Mesenchymal stem cell (in vitro differentiated cells and primary cell): Measurements from ENCODE around the gene TBC1D14.

Source experiments
- DNase-seq: peaks from one replicate; pipeline ENCODE4 v3.0.0-alpha.2; 2013
- H2AFZ ChIP-seq: one replicate; pipeline ENCODE4 v1.6.1; 2013; ENCODE audit warnings: low read depth, mild to moderate bottlenecking, control low read depth, inconsistent platforms, low read length, moderate library complexity
- H2AK5ac ChIP-seq: 2 replicates; pipeline ENCODE4 v1.6.1; 2013; ENCODE audit warnings: low read length, moderate library complexity, mild to moderate bottlenecking, inconsistent platforms; ENCODE audit not compliant: severe bottlenecking
- H2BK120ac ChIP-seq: one replicate; pipeline ENCODE4 v1.6.1; 2013; ENCODE audit warnings: low read depth, mild to moderate bottlenecking, inconsistent platforms, low read length, moderate library complexity
- H2BK12ac ChIP-seq, 2 experiments: one replicate each; pipeline ENCODE4 v1.6.1; 2013; ENCODE audit warnings: inconsistent platforms in 2 of 2, low read length in 2 of 2, mild to moderate bottlenecking in 2 of 2, moderate library complexity in 2 of 2, control low read depth in 1 of 2
- H2BK15ac ChIP-seq: one replicate; pipeline ENCODE4 v1.6.1; 2013; ENCODE audit warnings: mild to moderate bottlenecking, low read depth, inconsistent platforms; ENCODE audit not compliant: poor library complexity, severe bottlenecking
- H2BK5ac ChIP-seq: 2 replicates; pipeline ENCODE4 v1.6.1; 2013; ENCODE audit warnings: low read depth, mild to moderate bottlenecking, low read length, control low read depth, inconsistent platforms; ENCODE audit not compliant: poor library complexity, severe bottlenecking
- H3K14ac ChIP-seq, 2 experiments: one replicate each; pipeline ENCODE4 v1.6.1; 2013; ENCODE audit warnings: inconsistent platforms in 2 of 2, low read length in 2 of 2, control low read depth in 1 of 2, mild to moderate bottlenecking in 1 of 2, moderate library complexity in 1 of 2
- H3K18ac ChIP-seq, 2 experiments: one replicate each; pipeline ENCODE4 v1.6.1; 2013; ENCODE audit warnings: inconsistent platforms in 2 of 2, low read length in 2 of 2, control low read depth in 1 of 2, low read depth in 1 of 2, mild to moderate bottlenecking in 1 of 2
- H3K23ac ChIP-seq, 2 experiments: one replicate each; pipeline ENCODE4 v1.6.1; 2013; ENCODE audit warnings: inconsistent platforms in 2 of 2, low read length in 2 of 2, mild to moderate bottlenecking in 2 of 2, moderate library complexity in 2 of 2, control low read depth in 1 of 2
- H3K27ac ChIP-seq: 2 replicates; pipeline ENCODE4 v1.5.1; 2013; ENCODE audit warnings: mild to moderate bottlenecking, moderate library complexity, low read length, control low read depth, inconsistent platforms; ENCODE audit not compliant: poor library complexity, severe bottlenecking
- H3K27me3 ChIP-seq, 2 experiments: 2 replicates each; pipeline versions ENCODE4 v1.6.1 to v1.7.0; 2013; ENCODE audit warnings: low read length in 2 of 2, mild to moderate bottlenecking in 2 of 2, moderate library complexity in 2 of 2, control low read depth in 1 of 2, inconsistent platforms in 1 of 2; ENCODE audit not compliant: control insufficient read depth in 1 of 2, insufficient read depth in 1 of 2
- H3K36me3 ChIP-seq, 2 experiments: 2 replicates each; pipeline versions ENCODE4 v1.6.1 to v1.7.0; 2013; ENCODE audit warnings: low read length in 2 of 2, control low read depth in 1 of 2, inconsistent platforms in 1 of 2, low read depth in 1 of 2, mild to moderate bottlenecking in 1 of 2; ENCODE audit not compliant: insufficient read depth in 2 of 2, control insufficient read depth in 1 of 2
- H3K4ac ChIP-seq, 2 experiments: one replicate each; pipeline ENCODE4 v1.6.1; 2013; ENCODE audit warnings: inconsistent platforms in 2 of 2, low read length in 2 of 2, mild to moderate bottlenecking in 2 of 2, moderate library complexity in 2 of 2, control low read depth in 1 of 2, low read depth in 1 of 2
- H3K4me1 ChIP-seq: 2 replicates; pipeline ENCODE4 v1.6.1; 2013; ENCODE audit warnings: low read depth, low read length, control low read depth; ENCODE audit not compliant: control insufficient read depth, insufficient read depth
- H3K4me2 ChIP-seq: 2 replicates; pipeline ENCODE4 v1.6.1; 2013; ENCODE audit warnings: low read length, mild to moderate bottlenecking, inconsistent platforms; ENCODE audit not compliant: poor library complexity, severe bottlenecking
- H3K4me3 ChIP-seq, 2 experiments: 2 replicates each; pipeline versions ENCODE4 v1.5.1 to v1.7.0; 2013; ENCODE audit warnings: low read length in 2 of 2, mild to moderate bottlenecking in 2 of 2, control low read depth in 1 of 2, low read depth in 1 of 2; ENCODE audit not compliant: insufficient read depth in 1 of 2
- H3K79me1 ChIP-seq: replicated peaks from 2 replicates; pipeline ENCODE4 v1.6.1; 2013; ENCODE audit warnings: mild to moderate bottlenecking, control low read depth, low read length, inconsistent platforms; ENCODE audit not compliant: poor library complexity, severe bottlenecking
- H3K9ac ChIP-seq: 2 replicates; pipeline ENCODE4 v1.7.0; 2013; ENCODE audit warnings: mild to moderate bottlenecking, low read length, moderate library complexity
- H3K9me3 ChIP-seq: 2 replicates; pipeline ENCODE4 v1.7.0; 2013; ENCODE audit warnings: mild to moderate bottlenecking, low read length; ENCODE audit not compliant: control insufficient read depth
- H4K8ac ChIP-seq: one replicate; pipeline ENCODE4 v1.6.1; 2013; ENCODE audit warnings: inconsistent platforms, mild to moderate bottlenecking, low read length, moderate library complexity
- H4K91ac ChIP-seq: one replicate; pipeline ENCODE4 v1.6.1; 2013; ENCODE audit warnings: mild to moderate bottlenecking, low read length, inconsistent platforms
- WGBS: methylation state at CpG from one replicate; pipeline ENCODE4 v1.1.7; 2013; ENCODE audit warnings: mixed read lengths; 5-methylcytosine and 5-hydroxymethylcytosine counted together

TBC1D14 gene

GRCh38 chr4:7034262-7035081 is 124.8 kb downstream of the TBC1D14 start:
- Histone ChIP-seq H2BK5ac (peak overlapping the region; percentile 59), H3K23ac (peak overlapping the region in 1 of 2 experiments; percentile 87), H3K4me2 (no peak overlapping the region), H3K27me3 (no peaks in the 10 kb centered on the region), H3K79me1 (peaks cover 8% of the 10 kb centered on the region), H4K91ac (peak overlapping the region; percentile 27), H3K4me3 (no peak overlapping the region), H3K18ac (peak overlapping the region; percentile 14 to 38), H3K27ac (no peak overlapping the region), H2AK5ac (peak overlapping the region; percentile 5), H3K14ac (peak overlapping the region in 1 of 2 experiments; percentile 51), H3K36me3 (peaks cover 25 to 30% of the 10 kb centered on the region in 2 experiments), H3K9me3 (no peaks in the 10 kb centered on the region), H3K4me1 (peaks cover 46% of the 10 kb centered on the region), H3K9ac (peak overlapping the region; percentile 14), H2BK12ac (no peak overlapping the region), H2BK15ac (no peak overlapping the region), H4K8ac (peak overlapping the region; percentile 33), H3K4ac (peak overlapping the region in 1 of 2 experiments; percentile 19), H2AFZ (no peak overlapping the region), H2BK120ac (no peak overlapping the region)
- 79% methylated on average over 20 of the region's 20 CpGs for WGBS
- DNase-seq, result peak; percentile 76

- 97% methylated on average over 3 of the region's 6 CpGs for WGBS
- H3K36me3 ChIP-seq, result peaks cover 2 to 10% of the 10 kb centered on the region in 2 experiments
- no peak overlapping the region for H3K14ac ChIP-seq
- peaks cover 13% of the 10 kb centered on the region for H3K79me1 ChIP-seq
- no peak overlapping the region for H3K23ac ChIP-seq
- no peak overlapping the region for H3K4ac ChIP-seq
- no peak overlapping the region for H2BK120ac ChIP-seq
- H3K9ac ChIP-seq, result no peak overlapping the region
- H2AFZ ChIP-seq, result no peak overlapping the region
- no peak overlapping the region for H2BK12ac ChIP-seq
- no peak overlapping the region for H2AK5ac ChIP-seq
- no peak overlapping the region for H3K18ac ChIP-seq
- H3K4me2 ChIP-seq, result no peak overlapping the region
- H2BK15ac ChIP-seq, result no peak overlapping the region
- no peaks in the 10 kb centered on the region for H3K27me3 ChIP-seq
- H2BK5ac ChIP-seq, result no peak overlapping the region
- no peak overlapping the region for H4K8ac ChIP-seq
- H4K91ac ChIP-seq, result no peak overlapping the region
- H3K9me3 ChIP-seq, result no peaks in the 10 kb centered on the region
- H3K27ac ChIP-seq, result no peak overlapping the region
- no peak overlapping the region for H3K4me3 ChIP-seq
- peaks cover 31% of the 10 kb centered on the region for H3K4me1 ChIP-seq
- no peak for DNase-seq
These were observed 127.8 kb downstream of the TBC1D14 start for GRCh38 chr4:7037425-7037824.

GRCh38 chr4:7040765-7041164 is 131.1 kb downstream of the TBC1D14 start:
- Histone ChIP-seq H3K4me2 (no peak overlapping the region), H2AFZ (no peak overlapping the region), H3K4ac (no peak overlapping the region), H4K8ac (no peak overlapping the region), H3K9me3 (no peaks in the 10 kb centered on the region), H3K14ac (no peak overlapping the region), H3K27ac (no peak overlapping the region), H3K23ac (no peak overlapping the region), H2BK5ac (no peak overlapping the region), H3K9ac (peak overlapping the region; percentile 91), H2AK5ac (no peak overlapping the region), H3K27me3 (no peaks in the 10 kb centered on the region), H3K18ac (no peak overlapping the region), H2BK12ac (no peak overlapping the region), H2BK15ac (no peak overlapping the region), H3K36me3 (peaks cover 0 to under 1% of the 10 kb centered on the region in 2 experiments), H2BK120ac (no peak overlapping the region), H4K91ac (no peak overlapping the region), H3K4me3 (no peak overlapping the region), H3K4me1 (peaks cover 23% of the 10 kb centered on the region), H3K79me1 (peaks cover 12% of the 10 kb centered on the region)
- no peak for DNase-seq
- WGBS, result 89% methylated on average over 1 of the region's 4 CpGs

GRCh38 chr4:7041246-7041645 is 131.6 kb downstream of the TBC1D14 start:
- Histone ChIP-seq H3K79me1 (peaks cover 14% of the 10 kb centered on the region), H2BK5ac (no peak overlapping the region), H3K14ac (no peak overlapping the region), H3K27ac (no peak overlapping the region), H2AFZ (no peak overlapping the region), H3K4me2 (no peak overlapping the region), H3K9ac (peak overlapping the region; percentile 91), H3K36me3 (peaks cover 0 to 2% of the 10 kb centered on the region in 2 experiments), H4K91ac (no peak overlapping the region), H3K9me3 (no peaks in the 10 kb centered on the region), H3K18ac (no peak overlapping the region), H2BK15ac (no peak overlapping the region), H4K8ac (no peak overlapping the region), H2AK5ac (no peak overlapping the region), H2BK12ac (peak overlapping the region in 1 of 2 experiments; percentile 23), H2BK120ac (no peak overlapping the region), H3K4me1 (peaks cover 27% of the 10 kb centered on the region), H3K27me3 (no peaks in the 10 kb centered on the region), H3K23ac (peak overlapping the region in 1 of 2 experiments; percentile 94), H3K4ac (peak overlapping the region in 1 of 2 experiments; percentile 11), H3K4me3 (peak overlapping the region in 1 of 2 experiments; percentile 90)
- DNase-seq, result no peak
- 96% methylated on average over 19 of the region's 19 CpGs for WGBS
